Right lobe of liver (tissue), 4 donors: ENCODE data around the gene FHDC1.

ENCODE experiments used
- CTCF ChIP-seq, 4 donors: fragments of 200-600 bp in 3 of 4; fragments of 450-650 bp in 1 of 4; IDR thresholded peaks; one replicate each; pipeline versions ENCODE4 v1.5.1 to v1.8.0; 2016 to 2022; ENCODE audit warnings: antibody characterized with exemption in 4 of 4, mild to moderate bottlenecking in 2 of 4
- POLR2A ChIP-seq: fragments of 450-650 bp; IDR thresholded peaks from one replicate; pipeline ENCODE4 v1.6.1; 2017; ENCODE audit warnings: antibody characterized with exemption, mild to moderate bottlenecking
- donor health status: DM: no; HTN: no; CAD: no.
- donor health status: DM: no; HTN: no; CAD: no.
- donor health status: DM: no; HTN: yes; CAD: no.

DNA sequence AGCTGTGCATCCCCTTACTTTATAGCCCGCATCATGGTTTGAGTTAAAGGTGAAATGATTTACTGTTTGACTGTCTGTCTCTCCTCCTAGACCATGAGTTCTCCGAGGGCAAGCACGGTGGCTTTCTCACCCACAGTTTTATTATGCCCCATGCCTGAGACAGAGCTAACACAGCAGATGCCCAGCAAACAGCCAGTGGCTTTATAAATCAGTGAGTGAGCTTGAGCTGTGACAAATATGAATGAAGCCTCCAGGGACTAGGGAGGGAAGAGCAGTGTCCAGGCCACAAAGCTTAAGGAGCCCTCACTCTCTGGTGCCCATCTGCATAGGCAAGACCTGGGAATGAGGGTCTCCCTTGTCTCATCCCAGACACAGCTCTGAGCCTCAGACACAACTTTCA is 57.9 kb downstream of the FHDC1 start:
- TF ChIP-seq CTCF (IDR thresholded peaks at IDR 0.05) = no peak
- no peak for TF ChIP-seq POLR2A
